Measurements from ENCODE around the gene NVL.

NVL gene

DNA sequence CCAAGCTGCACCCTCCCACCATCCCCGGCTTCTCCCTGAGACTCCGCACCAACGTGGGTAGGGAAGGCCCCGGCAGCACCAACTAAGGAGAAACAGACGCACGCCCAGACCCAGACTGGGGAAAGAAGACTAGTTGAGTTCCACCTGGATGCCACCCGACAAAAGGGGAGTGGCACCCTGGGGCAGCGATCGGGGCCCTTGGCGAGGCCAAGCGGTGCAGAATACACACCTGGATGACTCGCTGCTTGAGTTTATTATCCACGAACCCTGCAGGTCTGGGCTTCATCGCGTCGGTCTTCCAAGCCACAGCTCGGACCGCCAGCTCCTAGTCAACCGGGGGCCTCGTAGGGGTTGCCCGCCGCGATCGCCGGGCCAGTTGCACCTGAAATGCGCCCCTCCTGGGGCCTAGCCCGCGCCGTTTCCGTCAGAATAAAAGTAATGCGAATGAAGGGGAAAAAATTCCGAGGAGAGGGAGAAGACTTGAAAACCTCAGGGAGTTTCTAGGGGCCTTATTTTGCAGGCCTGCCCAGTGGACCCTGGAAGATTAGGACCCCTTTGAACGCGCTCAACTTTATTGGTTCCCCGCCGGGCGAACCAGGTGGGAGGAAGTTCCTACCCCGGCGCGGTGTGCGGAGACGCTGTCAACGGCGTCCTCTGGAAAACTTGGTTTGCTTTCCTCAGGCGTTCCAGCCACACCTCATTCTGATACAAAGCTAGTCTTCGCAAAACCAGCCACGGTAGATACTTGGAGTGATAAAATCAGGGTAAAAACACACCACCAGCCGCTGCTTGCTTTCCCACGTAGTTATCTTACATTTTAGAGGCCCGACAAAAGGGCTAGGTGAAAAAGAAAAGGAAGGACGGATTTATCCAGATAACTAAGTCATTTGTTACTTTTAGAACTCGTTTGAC is at the start of gene NVL:
TSS of gene NVL (minus strand) at position 331 of the 912 bp plus-strand sequence. CDS start at position 286, 45 bp downstream.
- Histone ChIP-seq H3K36me3 (ENCODE audit: insufficient read depth, low read length) (no peaks in the 10 kb centered on the region), H3K4me1 (ENCODE audit: insufficient read depth, low read length, poor library complexity, severe bottlenecking) (peaks cover 35% of the 10 kb centered on the region), H3K9me3 (ENCODE audit: insufficient read depth, low read depth, low read length) (no peaks in the 10 kb centered on the region), H3K4me3 (ENCODE audit: low read length, poor library complexity, severe bottlenecking) (peak within 1 kb of the TSS; percentile 94), H3K4me2 (ENCODE audit: low read depth, low read length, poor library complexity, severe bottlenecking) (peak within 1 kb of the TSS; percentile 82), H3K79me2 (ENCODE audit: insufficient read depth, low read length) (peaks cover 43% of the 10 kb centered on the region), H3K9ac (ENCODE audit: low read depth, low read length, poor library complexity, severe bottlenecking) (peak within 1 kb of the TSS; percentile 90), H3K27me3 (ENCODE audit: insufficient read depth, low read length, poor library complexity, severe bottlenecking) (no peaks in the 10 kb centered on the region), H3K9me2 (replicated peaks; ENCODE audit: low read depth, low read length) (no peaks in the 10 kb centered on the region), H2AFZ (ENCODE audit: low read length) (peak within 1 kb of the TSS; percentile 97), H3F3A (ENCODE audit: low read depth) (no peaks in the 10 kb centered on the region), H4K20me1 (ENCODE audit: insufficient read depth, low read length, poor library complexity, severe bottlenecking) (peaks cover 8% of the 10 kb centered on the region)
- no peak for TF ChIP-seq EZH2phosphoT487 (IDR thresholded peaks at IDR 0.05; ENCODE audit: borderline replicate concordance)
- TF ChIP-seq, protein P1, sequence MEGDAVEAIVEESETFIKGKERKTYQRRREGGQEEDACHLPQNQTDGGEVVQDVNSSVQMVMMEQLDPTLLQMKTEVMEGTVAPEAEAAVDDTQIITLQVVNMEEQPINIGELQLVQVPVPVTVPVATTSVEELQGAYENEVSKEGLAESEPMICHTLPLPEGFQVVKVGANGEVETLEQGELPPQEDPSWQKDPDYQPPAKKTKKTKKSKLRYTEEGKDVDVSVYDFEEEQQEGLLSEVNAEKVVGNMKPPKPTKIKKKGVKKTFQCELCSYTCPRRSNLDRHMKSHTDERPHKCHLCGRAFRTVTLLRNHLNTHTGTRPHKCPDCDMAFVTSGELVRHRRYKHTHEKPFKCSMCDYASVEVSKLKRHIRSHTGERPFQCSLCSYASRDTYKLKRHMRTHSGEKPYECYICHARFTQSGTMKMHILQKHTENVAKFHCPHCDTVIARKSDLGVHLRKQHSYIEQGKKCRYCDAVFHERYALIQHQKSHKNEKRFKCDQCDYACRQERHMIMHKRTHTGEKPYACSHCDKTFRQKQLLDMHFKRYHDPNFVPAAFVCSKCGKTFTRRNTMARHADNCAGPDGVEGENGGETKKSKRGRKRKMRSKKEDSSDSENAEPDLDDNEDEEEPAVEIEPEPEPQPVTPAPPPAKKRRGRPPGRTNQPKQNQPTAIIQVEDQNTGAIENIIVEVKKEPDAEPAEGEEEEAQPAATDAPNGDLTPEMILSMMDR (conservative IDR thresholded peaks at IDR 0.05; ENCODE audit: low read length), result no peak

DNA sequence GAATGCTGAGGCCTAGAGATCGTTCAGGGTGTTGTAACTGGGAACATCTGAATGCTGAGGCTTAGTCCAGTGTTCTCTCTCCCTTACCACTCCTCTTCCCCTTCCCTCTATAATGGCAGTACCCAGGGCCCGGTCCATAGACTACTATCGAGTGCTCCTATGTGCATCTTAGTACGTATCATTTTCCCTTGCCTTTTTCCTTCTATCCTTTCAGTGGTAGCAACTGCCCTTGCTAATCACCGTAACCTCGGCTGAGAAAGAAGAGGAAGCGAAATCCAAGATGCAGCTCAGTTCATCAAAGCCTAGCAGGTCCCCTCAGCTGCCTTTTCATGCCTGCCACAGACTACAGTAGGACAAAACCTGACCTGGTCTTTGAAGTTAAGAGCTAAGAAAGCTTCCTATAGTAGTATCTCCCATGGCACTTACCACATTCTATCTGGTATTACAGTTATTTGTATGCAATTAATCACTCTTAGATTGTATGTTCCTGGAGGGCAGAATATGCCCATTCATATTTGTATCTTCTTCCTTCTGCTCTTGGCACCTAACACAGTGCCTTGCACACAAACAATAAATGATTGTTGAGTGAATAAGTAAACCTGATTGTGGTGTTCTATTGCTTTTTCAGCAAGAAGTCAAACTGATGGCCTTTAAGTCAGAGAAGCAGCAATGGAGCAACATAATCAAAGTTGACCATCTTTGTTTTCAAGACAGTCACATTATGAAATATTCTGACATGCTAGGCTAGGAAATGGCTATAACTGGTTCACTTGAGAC is 49.1 kb upstream of the NVL start:
- Histone ChIP-seq H3K4me2 (ENCODE audit: low read depth, low read length, poor library complexity, severe bottlenecking) (no peak overlapping the region), H3K27me3 (ENCODE audit: insufficient read depth, low read length, poor library complexity, severe bottlenecking) (peaks cover 13% of the 10 kb centered on the region), H4K20me1 (ENCODE audit: insufficient read depth, low read length, poor library complexity, severe bottlenecking) (peaks cover 35% of the 10 kb centered on the region), H3F3A (ENCODE audit: low read depth) (no peaks in the 10 kb centered on the region), H3K79me2 (ENCODE audit: insufficient read depth, low read length) (no peaks in the 10 kb centered on the region), H3K36me3 (ENCODE audit: insufficient read depth, low read length) (peaks cover 40% of the 10 kb centered on the region), H3K9me2 (replicated peaks; ENCODE audit: low read depth, low read length) (no peaks in the 10 kb centered on the region), H3K9ac (ENCODE audit: low read depth, low read length, poor library complexity, severe bottlenecking) (no peak overlapping the region), H3K4me1 (ENCODE audit: insufficient read depth, low read length, poor library complexity, severe bottlenecking) (peaks cover 22% of the 10 kb centered on the region), H2AFZ (ENCODE audit: low read length) (no peak overlapping the region), H3K9me3 (ENCODE audit: insufficient read depth, low read depth, low read length) (no peaks in the 10 kb centered on the region), H3K4me3 (ENCODE audit: low read length, poor library complexity, severe bottlenecking) (no peak overlapping the region)
- TF ChIP-seq EZH2phosphoT487 (IDR thresholded peaks at IDR 0.05; ENCODE audit: borderline replicate concordance), result no peak
- TF ChIP-seq, protein P1 (conservative IDR thresholded peaks at IDR 0.05; ENCODE audit: low read length), result no peak

DNA sequence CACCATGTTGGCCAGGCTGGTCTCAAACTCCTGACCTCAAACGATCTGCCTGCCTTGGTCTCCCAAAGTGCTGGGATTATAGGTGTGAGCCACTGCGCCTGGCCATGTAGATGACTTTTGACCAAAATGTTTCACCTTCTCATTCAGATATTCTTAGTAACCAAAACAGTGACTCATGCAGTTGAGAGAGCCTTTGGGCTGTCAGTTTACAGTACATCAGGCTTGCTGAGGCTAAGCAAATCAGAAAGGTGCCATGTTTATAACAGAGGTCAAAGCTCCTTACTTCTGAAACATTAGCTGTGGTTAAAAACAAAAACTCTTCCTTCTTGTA is 47.7 kb upstream of the NVL start:
- no peak overlapping the region for H3K4me3 ChIP-seq (ENCODE audit: low read length, poor library complexity, severe bottlenecking)
- peaks cover 12% of the 10 kb centered on the region for H3K27me3 ChIP-seq (ENCODE audit: insufficient read depth, low read length, poor library complexity, severe bottlenecking)
- H3K4me1 ChIP-seq (ENCODE audit: insufficient read depth, low read length, poor library complexity, severe bottlenecking), result peaks cover 22% of the 10 kb centered on the region
- TF ChIP-seq EZH2phosphoT487 (IDR thresholded peaks at IDR 0.05; ENCODE audit: borderline replicate concordance), result no peak
- TF ChIP-seq, protein P1 (conservative IDR thresholded peaks at IDR 0.05; ENCODE audit: low read length), result no peak
- H3K79me2 ChIP-seq (ENCODE audit: insufficient read depth, low read length), result no peaks in the 10 kb centered on the region
- no peaks in the 10 kb centered on the region for H3F3A ChIP-seq (ENCODE audit: low read depth)
- H3K9me2 ChIP-seq (replicated peaks; ENCODE audit: low read depth, low read length), result no peaks in the 10 kb centered on the region
- no peak overlapping the region for H3K9ac ChIP-seq (ENCODE audit: low read depth, low read length, poor library complexity, severe bottlenecking)
- H3K4me2 ChIP-seq (ENCODE audit: low read depth, low read length, poor library complexity, severe bottlenecking), result no peak overlapping the region
- H3K9me3 ChIP-seq (ENCODE audit: insufficient read depth, low read depth, low read length), result no peaks in the 10 kb centered on the region
- H4K20me1 ChIP-seq (ENCODE audit: insufficient read depth, low read length, poor library complexity, severe bottlenecking), result peaks cover 34% of the 10 kb centered on the region
- no peak overlapping the region for H2AFZ ChIP-seq (ENCODE audit: low read length)
- H3K36me3 ChIP-seq (ENCODE audit: insufficient read depth, low read length), result peaks cover 50% of the 10 kb centered on the region

All from Loucy (cell line).